ENCODE results near the gene RBAK. TPM values are rescaled to one million over a fixed set of nuclear protein-coding genes. Genes with fewer than 3 reads are reported as not detected.
"Not testable (repeated sequence)": the region's sequence is repeated elsewhere in the genome, so short reads cannot be mapped to it uniquely, and the experiment has no call there.

Gene RBAK
- total RNA-seq, 1 experiment from 2014 or later = 14.8 TPM

- intact Hi-C loops (cut with micrococcal nuclease; ENCODE audit: unreplicated experiment) = loop anchor here (5.0 to 10.0 kb wide), 2 partner anchors 109 to 236 kb away; no protein-coding TSS in a partner anchor
- in situ Hi-C loops (cut with HindIII; ENCODE audit: low pct_unique_long_range_greater_than_20kb, low sequenced_read_pairs) = no loop called here
- POLR2A ChIA-PET = no interaction called here
These were observed 37.7 kb downstream of the RBAK start for GRCh38 chr7:5083311-5083711.

GRCh38 chr7:5086256-5086655 is 40.6 kb downstream of the RBAK start:
- DNase-seq (ENCODE audit: low read depth, low spot score) (no peak), ATAC-seq (0 out of 2 replicates have a peak, but pooled peaks have one; percentile 17)
- ChIA-PET CTCF (interaction anchor here (0.7 to 3.4 kb wide), 4 partner anchors 112 to 334 kb away, joined by 3 to 14 read pairs (median 3); no protein-coding TSS in a partner anchor), POLR2A (no interaction called here)
- H3K27ac ChIP-seq (ENCODE audit: low read length) = no peak overlapping the region
- BruUV-seq (replicated peaks) = no TSS peak
- H3K36me3 ChIP-seq (ENCODE audit: control insufficient read depth, insufficient read depth, low read length) = no peaks in the 10 kb centered on the region
- H3K4me3 ChIP-seq (ENCODE audit: low read depth in 2 of 2, low read length in 2 of 2) = no peak overlapping the region
- TF ChIP-seq CTCF (IDR thresholded peaks at IDR 0.05) (no peak), SIN3A (IDR thresholded peaks at IDR 0.05; ENCODE audit: borderline replicate concordance, insufficient read depth, low read depth, low read length) (no peak), TCF7L2 (IDR thresholded peaks at IDR 0.05; ENCODE audit: low read depth, low read length) (no peak), REST (IDR thresholded peaks at IDR 0.05; ENCODE audit: insufficient read depth in 1 of 2, low read depth in 2 of 2, low read length in 1 of 2) (no peak), POLR2AphosphoS5 (IDR thresholded peaks at IDR 0.05; ENCODE audit: low read depth, low read length) (no peak)
- H3K27me3 ChIP-seq (ENCODE audit: control insufficient read depth, insufficient read depth, low read length) = peaks cover 3% of the 10 kb centered on the region; the same call in 1 of the 2 replicates
- in situ Hi-C loops (cut with HindIII; ENCODE audit: low pct_unique_long_range_greater_than_20kb, low sequenced_read_pairs) = no loop called here
- H3K4me1 ChIP-seq (ENCODE audit: control insufficient read depth, insufficient read depth, low read length) = no peaks in the 10 kb centered on the region
- H3K9me3 ChIP-seq (ENCODE audit: control insufficient read depth, insufficient read depth, low read depth, low read length) = no peaks in the 10 kb centered on the region
- intact Hi-C loops (cut with micrococcal nuclease; ENCODE audit: unreplicated experiment) = loop anchor here (1.0 to 10.0 kb wide), 3 partner anchors 111 to 366 kb away; no protein-coding TSS in a partner anchor

More at GRCh38 chr7:5083311-5083711, 37.7 kb downstream of the RBAK start:
- no TSS peak for BruUV-seq (replicated peaks)
- H3K9me3 ChIP-seq (ENCODE audit: control insufficient read depth, insufficient read depth, low read depth, low read length) = no peaks in the 10 kb centered on the region
- H3K4me1 ChIP-seq (ENCODE audit: control insufficient read depth, insufficient read depth, low read length) = no peaks in the 10 kb centered on the region
- H3K4me3 ChIP-seq (ENCODE audit: low read depth in 2 of 2, low read length in 2 of 2) = no peak overlapping the region
- ATAC-seq (no peak), DNase-seq (ENCODE audit: low read depth, low spot score) (no peak)
- no peak overlapping the region for H3K27ac ChIP-seq (ENCODE audit: low read length)
- peaks cover 3% of the 10 kb centered on the region; the same call in 1 of the 2 replicates for H3K27me3 ChIP-seq (ENCODE audit: control insufficient read depth, insufficient read depth, low read length)
- TF ChIP-seq REST (IDR thresholded peaks at IDR 0.05; ENCODE audit: insufficient read depth in 1 of 2, low read depth in 2 of 2, low read length in 1 of 2) = no peak
- TF ChIP-seq POLR2AphosphoS5 (IDR thresholded peaks at IDR 0.05; ENCODE audit: low read depth, low read length) = no peak
- no peak for TF ChIP-seq SIN3A (IDR thresholded peaks at IDR 0.05; ENCODE audit: borderline replicate concordance, insufficient read depth, low read depth, low read length)
- TF ChIP-seq TCF7L2 (IDR thresholded peaks at IDR 0.05; ENCODE audit: low read depth, low read length) = no peak
- TF ChIP-seq CTCF (IDR thresholded peaks at IDR 0.05) = no peak
- CTCF ChIA-PET = interaction anchor here (0.6 kb wide), 1 partner anchor 282 kb away, joined by 3 read pairs; no protein-coding TSS in a partner anchor
- H3K36me3 ChIP-seq (ENCODE audit: control insufficient read depth, insufficient read depth, low read length) = no peaks in the 10 kb centered on the region

GRCh38 chr7:5088228-5088833 is 42.7 kb downstream of the RBAK start:
- H3K27ac ChIP-seq (ENCODE audit: low read length); H3K4me1 ChIP-seq (ENCODE audit: control insufficient read depth, insufficient read depth, low read length); in situ Hi-C loops (cut with HindIII; ENCODE audit: low pct_unique_long_range_greater_than_20kb, low sequenced_read_pairs); H3K36me3 ChIP-seq (ENCODE audit: control insufficient read depth, insufficient read depth, low read length); DNase-seq (ENCODE audit: low read depth, low spot score); H3K4me3 ChIP-seq (ENCODE audit: low read depth in 2 of 2, low read length in 2 of 2); BruUV-seq (replicated peaks); H3K9me3 ChIP-seq (ENCODE audit: control insufficient read depth, insufficient read depth, low read depth, low read length); H3K27me3 ChIP-seq (ENCODE audit: control insufficient read depth, insufficient read depth, low read length): not testable (repeated sequence)
- ChIA-PET POLR2A (interaction anchor here (0.6 kb wide), 2 partner anchors 328 to 890 kb away, joined by 3 to 6 read pairs; no protein-coding TSS in a partner anchor), CTCF (interaction anchor here (0.6 to 1.2 kb wide), 3 partner anchors 105 to 290 kb away, joined by 4 to 6 read pairs (median 4); no protein-coding TSS in a partner anchor)
- intact Hi-C loops (cut with micrococcal nuclease; ENCODE audit: unreplicated experiment) = loop anchor here (5.0 to 10.0 kb wide), 2 partner anchors 114 to 364 kb away; no protein-coding TSS in a partner anchor
- ATAC-seq = 0 out of 2 replicates have a peak, but pooled peaks have one; percentile 39

Measured in Panc1 (cell line).